Body of pancreas (tissue), 4 donors: ENCODE data around the gene RLN1.
"Not testable (repeated sequence)": the region's sequence is repeated elsewhere in the genome, so short reads cannot be mapped to it uniquely, and the experiment has no call there.

Experiments
- POLR2A ChIP-seq, 3 donors: fragments of 450-650 bp; IDR thresholded peaks; one replicate each; pipeline ENCODE4 v1.6.1; 2016; ENCODE audit warnings: antibody characterized with exemption in 3 of 3, mild to moderate bottlenecking in 2 of 3
- TF ChIP-seq, protein P1 (sequence below), 7 experiments: fragments of 450-650 bp in 4 of 7; fragments of 200-600 bp in 3 of 7; sonication (generic) in 3 of 7; IDR thresholded peaks; one replicate each; pipeline ENCODE4 v1.5.1; 2016 to 2019; ENCODE audit warnings: antibody characterized with exemption in 7 of 7

DNA sequence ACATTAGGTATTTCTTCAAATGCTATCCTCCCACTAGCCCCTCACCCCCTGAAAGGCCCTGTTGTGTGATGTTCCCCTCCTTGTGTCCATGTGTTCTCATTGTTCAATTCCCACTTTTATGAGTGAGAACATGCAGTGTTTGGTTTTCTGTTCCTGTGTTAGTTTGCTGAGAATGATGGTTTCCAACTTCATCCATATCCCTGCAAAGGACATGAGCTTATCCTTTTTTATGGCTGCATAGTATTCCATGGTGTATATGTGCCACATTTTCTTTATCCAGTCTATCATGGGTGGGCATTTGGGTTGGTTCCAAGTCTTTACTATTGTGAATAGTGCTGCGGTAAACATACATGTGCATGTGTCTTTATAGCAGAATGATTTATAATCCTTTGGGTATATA lies 23.3 kb downstream of the RLN1 start:
- not testable (repeated sequence) for TF ChIP-seq POLR2A (IDR thresholded peaks at IDR 0.05)
- TF ChIP-seq, protein P1, sequence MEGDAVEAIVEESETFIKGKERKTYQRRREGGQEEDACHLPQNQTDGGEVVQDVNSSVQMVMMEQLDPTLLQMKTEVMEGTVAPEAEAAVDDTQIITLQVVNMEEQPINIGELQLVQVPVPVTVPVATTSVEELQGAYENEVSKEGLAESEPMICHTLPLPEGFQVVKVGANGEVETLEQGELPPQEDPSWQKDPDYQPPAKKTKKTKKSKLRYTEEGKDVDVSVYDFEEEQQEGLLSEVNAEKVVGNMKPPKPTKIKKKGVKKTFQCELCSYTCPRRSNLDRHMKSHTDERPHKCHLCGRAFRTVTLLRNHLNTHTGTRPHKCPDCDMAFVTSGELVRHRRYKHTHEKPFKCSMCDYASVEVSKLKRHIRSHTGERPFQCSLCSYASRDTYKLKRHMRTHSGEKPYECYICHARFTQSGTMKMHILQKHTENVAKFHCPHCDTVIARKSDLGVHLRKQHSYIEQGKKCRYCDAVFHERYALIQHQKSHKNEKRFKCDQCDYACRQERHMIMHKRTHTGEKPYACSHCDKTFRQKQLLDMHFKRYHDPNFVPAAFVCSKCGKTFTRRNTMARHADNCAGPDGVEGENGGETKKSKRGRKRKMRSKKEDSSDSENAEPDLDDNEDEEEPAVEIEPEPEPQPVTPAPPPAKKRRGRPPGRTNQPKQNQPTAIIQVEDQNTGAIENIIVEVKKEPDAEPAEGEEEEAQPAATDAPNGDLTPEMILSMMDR (IDR thresholded peaks at IDR 0.05): not testable (repeated sequence)
